Mammary epithelial cell (primary cell): ENCODE measurements around the gene SYT17.

ENCODE experiments used
- EZH2 ChIP-seq: IDR thresholded peaks from 2 replicates; pipeline ENCODE4 v1.6.1; 2012; ENCODE audit warnings: low read length, inconsistent platforms, borderline replicate concordance
- TF ChIP-seq, protein P1 (sequence below), 2 donors: IDR thresholded peaks in 1 of 2; conservative IDR thresholded peaks in 1 of 2; 2 replicates each; pipeline ENCODE4 v1.5.1; 2011 to 2012; ENCODE audit warnings: inconsistent platforms in 2 of 2, low read length in 2 of 2, mild to moderate bottlenecking in 2 of 2, control low read depth in 1 of 2, low read depth in 1 of 2; ENCODE audit not compliant: insufficient read depth in 1 of 2; ENCODE audit errors: extremely low read depth in 1 of 2

DNA sequence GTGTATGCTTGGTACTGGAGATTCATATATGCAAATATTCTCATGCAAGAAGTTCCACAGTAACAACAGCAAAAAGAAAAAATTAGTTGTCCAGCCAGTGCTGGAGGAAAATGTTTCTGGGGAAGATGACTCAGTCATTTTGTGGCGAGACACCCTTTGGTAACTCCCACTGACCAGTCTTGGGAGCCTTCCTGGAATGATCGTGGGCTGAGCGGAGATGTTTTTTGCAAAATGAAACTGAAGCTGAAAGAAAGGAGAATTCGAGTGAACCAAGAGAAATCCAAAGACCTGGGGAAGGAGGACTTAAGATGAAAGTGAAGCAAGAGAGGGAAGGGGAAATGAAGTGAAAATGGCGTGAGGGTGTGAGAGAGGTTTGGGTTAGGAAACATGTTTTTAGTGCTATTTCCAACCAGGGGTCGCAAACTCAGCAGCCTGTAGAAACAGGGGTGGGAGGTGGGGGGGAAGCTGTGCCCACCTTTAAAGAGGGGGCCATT is 49.1 kb upstream of the SYT17 start:
- TF ChIP-seq, protein P1, sequence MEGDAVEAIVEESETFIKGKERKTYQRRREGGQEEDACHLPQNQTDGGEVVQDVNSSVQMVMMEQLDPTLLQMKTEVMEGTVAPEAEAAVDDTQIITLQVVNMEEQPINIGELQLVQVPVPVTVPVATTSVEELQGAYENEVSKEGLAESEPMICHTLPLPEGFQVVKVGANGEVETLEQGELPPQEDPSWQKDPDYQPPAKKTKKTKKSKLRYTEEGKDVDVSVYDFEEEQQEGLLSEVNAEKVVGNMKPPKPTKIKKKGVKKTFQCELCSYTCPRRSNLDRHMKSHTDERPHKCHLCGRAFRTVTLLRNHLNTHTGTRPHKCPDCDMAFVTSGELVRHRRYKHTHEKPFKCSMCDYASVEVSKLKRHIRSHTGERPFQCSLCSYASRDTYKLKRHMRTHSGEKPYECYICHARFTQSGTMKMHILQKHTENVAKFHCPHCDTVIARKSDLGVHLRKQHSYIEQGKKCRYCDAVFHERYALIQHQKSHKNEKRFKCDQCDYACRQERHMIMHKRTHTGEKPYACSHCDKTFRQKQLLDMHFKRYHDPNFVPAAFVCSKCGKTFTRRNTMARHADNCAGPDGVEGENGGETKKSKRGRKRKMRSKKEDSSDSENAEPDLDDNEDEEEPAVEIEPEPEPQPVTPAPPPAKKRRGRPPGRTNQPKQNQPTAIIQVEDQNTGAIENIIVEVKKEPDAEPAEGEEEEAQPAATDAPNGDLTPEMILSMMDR (conservative IDR thresholded peaks at IDR 0.05 in 1 of 2, IDR thresholded peaks at IDR 0.05 in 1 of 2; ENCODE audit: extremely low read depth in 1 of 2, insufficient read depth in 1 of 2, low read depth in 1 of 2, low read length in 2 of 2), result no peak
- TF ChIP-seq EZH2, result no peak
